Kidney glomerular epithelial cell (primary cell): ENCODE results near the gene ZBED1.
"Not testable (repeated sequence)": the region's sequence is repeated elsewhere in the genome, so short reads cannot be mapped to it uniquely, and the experiment has no call there.

Experiments used
- DNase-seq: peaks from one replicate; lab custom pipeline; 2025; lab: John Stamatoyannopoulos, UW

The ZBED1 gene

GRCh38 chrX:2497961-2498780 lies 2.6 kb downstream of the ZBED1 start:
- no peak for DNase-seq

GRCh38 chrX:2495595-2495994 lies 5.2 kb downstream of the ZBED1 start:
- DNase-seq = no peak

- no peak for DNase-seq
These were observed 8.1 kb downstream of the ZBED1 start for GRCh38 chrX:2492531-2493218.

- DNase-seq = no peak
These were observed 10.1 kb downstream of the ZBED1 start for GRCh38 chrX:2490634-2491033.

GRCh38 chrX:2489446-2490445 lies 11.0 kb downstream of the ZBED1 start:
- DNase-seq = no peak

GRCh38 chrX:2488621-2489285 lies 12.0 kb downstream of the ZBED1 start:
- DNase-seq = no peak

- DNase-seq = no peak
These were observed 13.4 kb downstream of the ZBED1 start for GRCh38 chrX:2487366-2487765.

GRCh38 chrX:2486476-2487133 lies 14.2 kb downstream of the ZBED1 start:
- DNase-seq = no peak

- DNase-seq = no peak
These were observed 14.9 kb downstream of the ZBED1 start for GRCh38 chrX:2485789-2486345.

GRCh38 chrX:2484721-2485648 lies 15.8 kb downstream of the ZBED1 start:
- DNase-seq = no peak

GRCh38 chrX:2484256-2484655 lies 16.5 kb downstream of the ZBED1 start:
- no peak for DNase-seq

- no peak for DNase-seq
These were observed 17.2 kb downstream of the ZBED1 start for GRCh38 chrX:2483398-2484060.

- DNase-seq = not testable (repeated sequence)
These were observed 19.2 kb downstream of the ZBED1 start for GRCh38 chrX:2481597-2481996.

- DNase-seq = not testable (repeated sequence)
These were observed 20.8 kb downstream of the ZBED1 start for GRCh38 chrX:2479982-2480381.

GRCh38 chrX:2479420-2479780 lies 21.4 kb downstream of the ZBED1 start:
- no peak for DNase-seq

GRCh38 chrX:2478546-2479419 lies 22.0 kb downstream of the ZBED1 start:
- no peak for DNase-seq

GRCh38 chrX:2477313-2477712 lies 23.5 kb downstream of the ZBED1 start:
- DNase-seq = not testable (repeated sequence)
